Right lobe of liver (tissue), 4 donors: ENCODE data around the gene LPAR1.

Experiments used
- CTCF ChIP-seq, 4 donors: fragments of 200-600 bp in 3 of 4; fragments of 450-650 bp in 1 of 4; IDR thresholded peaks; one replicate each; pipeline versions ENCODE4 v1.5.1 to v1.8.0; 2016 to 2022; ENCODE audit warnings: antibody characterized with exemption in 4 of 4, mild to moderate bottlenecking in 2 of 4
- POLR2A ChIP-seq: fragments of 450-650 bp; IDR thresholded peaks from one replicate; pipeline ENCODE4 v1.6.1; 2017; ENCODE audit warnings: antibody characterized with exemption, mild to moderate bottlenecking
- donor health status: DM: no; HTN: no; CAD: no.
- donor health status: DM: no; HTN: no; CAD: no.
- donor health status: DM: no; HTN: yes; CAD: no.

GRCh38 chr9:110960288-110960687 lies 78.0 kb downstream of the LPAR1 start:
- no peak for TF ChIP-seq CTCF (IDR thresholded peaks at IDR 0.05)
- no peak for TF ChIP-seq POLR2A
